GM12892 (cell line): ENCODE results near the gene FBXL19.

Experiments
- DNase-seq: peaks from one replicate; pipeline ENCODE4 v3.0.0; 2011; ENCODE audit not compliant: insufficient read length
- FAIRE-seq: peaks from 2 replicates; lab custom pipeline; 2011; peaks lifted over from hg19 to GRCh38; lab: Jason Lieb, UNC
- POLR2A ChIP-seq: IDR thresholded peaks from 2 replicates; pipeline ENCODE4 v1.6.1; 2011; ENCODE audit warnings: low read depth, low read length, control low read depth
- POLR2AphosphoS5 ChIP-seq: IDR thresholded peaks from 2 replicates; pipeline ENCODE4 v1.6.1; 2011; ENCODE audit warnings: low read depth, low read length, control low read depth
- TAF1 ChIP-seq: IDR thresholded peaks from 2 replicates; pipeline ENCODE4 v1.6.1; 2011; ENCODE audit warnings: low read depth, mild to moderate bottlenecking, control low read depth, low read length, borderline replicate concordance

The FBXL19 gene

DNA sequence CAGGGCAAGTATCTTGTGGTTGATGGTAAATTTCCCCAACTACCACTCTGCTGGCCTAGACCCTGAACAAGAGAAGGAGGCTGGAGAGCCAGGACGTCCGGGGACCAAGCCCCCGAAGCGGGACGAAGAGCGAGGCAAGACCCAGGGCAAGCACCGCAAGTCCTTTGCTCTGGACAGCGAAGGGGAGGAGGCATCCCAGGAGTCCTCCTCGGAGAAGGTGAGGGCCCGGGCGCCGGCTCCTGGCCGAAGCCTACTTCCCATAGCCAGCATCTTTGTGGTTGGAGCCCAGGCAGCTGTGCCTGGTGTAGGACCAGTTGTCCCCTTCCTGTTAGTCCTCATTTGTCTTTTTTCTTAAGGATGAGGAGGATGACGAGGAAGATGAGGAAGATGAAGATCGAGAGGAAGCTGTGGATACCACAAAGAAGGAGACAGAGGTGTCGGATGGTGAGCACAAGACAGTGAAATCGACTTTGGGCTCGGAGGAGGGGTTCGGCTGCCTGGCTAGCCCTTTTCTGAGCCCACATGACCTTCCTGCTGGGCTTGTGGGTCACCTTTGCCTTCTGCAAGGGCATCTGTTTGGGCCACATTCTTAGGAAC lies 46.0 kb downstream of the FBXL19 start:
- FAIRE-seq (no peak), DNase-seq (no peak)
- no peak for TF ChIP-seq POLR2A
- no peak for TF ChIP-seq TAF1
- no peak for TF ChIP-seq POLR2AphosphoS5

DNA sequence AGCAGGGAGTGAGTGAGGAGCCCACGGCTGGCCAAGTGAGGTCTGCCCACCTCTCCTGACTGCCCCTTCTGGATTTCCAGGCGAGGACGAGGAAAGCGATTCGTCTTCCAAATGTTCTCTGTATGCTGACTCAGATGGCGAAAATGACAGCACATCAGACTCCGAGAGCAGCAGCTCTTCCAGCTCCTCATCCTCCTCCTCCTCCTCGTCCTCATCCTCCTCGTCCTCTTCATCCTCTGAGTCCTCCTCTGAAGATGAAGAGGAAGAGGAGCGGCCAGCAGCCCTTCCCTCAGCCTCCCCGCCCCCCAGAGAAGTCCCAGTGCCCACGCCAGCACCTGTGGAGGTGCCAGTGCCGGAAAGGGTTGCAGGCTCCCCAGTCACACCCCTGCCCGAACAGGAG lies 47.9 kb downstream of the FBXL19 start:
- no peak for TF ChIP-seq POLR2A
- no peak for TF ChIP-seq POLR2AphosphoS5
- TF ChIP-seq TAF1, result no peak
- no peak for FAIRE-seq

DNA sequence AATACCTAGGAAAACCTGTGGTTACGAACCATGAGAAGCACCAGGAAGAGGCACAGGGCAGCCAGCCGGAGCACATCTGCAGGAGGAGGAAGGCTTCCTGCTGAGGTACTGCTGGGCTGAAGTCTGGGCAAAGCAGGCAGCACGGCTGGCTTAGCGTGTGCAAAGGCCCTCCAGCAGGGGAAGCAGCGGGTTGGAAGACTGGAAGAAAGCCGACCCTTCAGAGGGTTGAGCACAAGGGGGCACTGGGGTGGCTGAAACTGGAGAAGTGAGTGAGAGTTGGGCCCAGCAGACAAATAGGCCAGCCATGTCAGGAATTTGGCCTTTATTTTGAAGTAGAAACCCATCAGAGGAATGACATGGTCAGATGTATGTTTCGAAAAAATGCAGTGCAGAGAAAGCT lies 49.5 kb downstream of the FBXL19 start:
- TF ChIP-seq TAF1 (no peak), POLR2AphosphoS5 (peak; percentile 32; the same call in 1 of the 2 replicates), POLR2A (0 out of 2 replicates have a peak, but pooled peaks have one; percentile 28)
- FAIRE-seq, result no peak
- DNase-seq, result no peak

More for the DNA sequence above, 47.9 kb downstream of the FBXL19 start:
- no peak for DNase-seq

DNA sequence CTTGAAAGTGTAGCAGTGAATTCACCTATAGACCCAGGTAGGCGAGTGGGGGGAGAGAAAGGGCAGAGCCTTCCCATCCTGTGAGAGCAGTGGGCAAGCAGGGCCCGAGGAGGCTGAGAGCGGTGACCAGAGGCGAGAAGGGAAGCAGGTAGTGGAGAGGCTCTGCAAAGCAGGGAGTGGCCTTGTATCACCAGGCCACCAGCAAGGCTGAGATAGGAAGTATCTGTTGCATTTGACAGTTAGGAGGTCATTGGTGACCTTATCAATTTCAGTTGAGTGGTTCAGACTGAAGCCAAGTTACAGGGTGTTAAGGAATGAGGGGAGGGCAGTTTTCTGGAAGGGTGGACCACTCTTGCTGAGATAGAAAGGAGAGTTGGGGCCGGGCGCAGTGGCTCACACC lies 51.0 kb downstream of the FBXL19 start:
- no peak for DNase-seq
- TF ChIP-seq POLR2AphosphoS5 (no peak), TAF1 (no peak), POLR2A (no peak)
- no peak for FAIRE-seq

DNA sequence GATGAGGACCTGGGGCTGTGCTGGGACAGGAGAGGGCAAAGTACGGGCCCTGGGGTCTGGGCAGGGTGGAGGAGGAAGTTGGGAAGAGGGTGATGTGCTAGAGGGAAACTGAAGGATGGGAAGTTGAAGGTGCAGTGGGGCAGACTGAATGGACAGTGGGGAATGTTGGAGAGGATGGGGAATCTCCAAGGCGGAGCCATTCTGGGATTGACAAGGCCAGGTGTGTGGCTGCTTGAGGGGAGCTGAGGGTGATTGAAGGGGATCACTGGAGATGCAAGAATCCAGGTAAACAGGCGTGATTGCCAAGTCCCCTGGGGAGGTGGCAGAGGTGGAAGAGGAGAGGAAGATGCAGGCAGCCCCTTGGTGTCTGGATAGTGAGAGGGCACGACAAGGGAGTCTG lies 53.1 kb downstream of the FBXL19 start:
- no peak for TF ChIP-seq POLR2AphosphoS5
- no peak for TF ChIP-seq POLR2A
- no peak for TF ChIP-seq TAF1
- DNase-seq (no peak), FAIRE-seq (no peak)

DNA sequence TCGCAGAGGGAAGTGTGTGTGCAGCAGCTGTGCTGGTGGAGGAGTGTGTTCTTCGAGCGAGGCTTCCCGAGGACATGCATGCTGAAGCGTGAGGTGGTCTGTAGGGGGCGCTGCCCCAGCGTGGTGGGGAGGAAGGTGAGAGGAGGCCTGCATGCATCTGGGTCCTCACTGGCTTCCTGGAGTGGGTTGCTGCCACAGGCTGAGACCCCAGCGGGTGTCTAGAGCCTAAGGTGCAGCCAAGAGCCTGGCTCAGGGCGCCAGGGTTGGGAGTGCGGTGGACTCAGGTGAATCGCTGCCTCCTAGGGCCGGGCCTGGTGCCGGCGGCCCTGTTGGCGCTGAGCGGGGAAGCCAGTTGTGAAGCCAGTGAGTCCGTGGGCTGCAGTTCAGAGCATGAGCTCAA lies 54.1 kb downstream of the FBXL19 start:
- no peak for FAIRE-seq
- no peak for DNase-seq
- TF ChIP-seq TAF1 (no peak), POLR2A (no peak), POLR2AphosphoS5 (no peak)

DNA sequence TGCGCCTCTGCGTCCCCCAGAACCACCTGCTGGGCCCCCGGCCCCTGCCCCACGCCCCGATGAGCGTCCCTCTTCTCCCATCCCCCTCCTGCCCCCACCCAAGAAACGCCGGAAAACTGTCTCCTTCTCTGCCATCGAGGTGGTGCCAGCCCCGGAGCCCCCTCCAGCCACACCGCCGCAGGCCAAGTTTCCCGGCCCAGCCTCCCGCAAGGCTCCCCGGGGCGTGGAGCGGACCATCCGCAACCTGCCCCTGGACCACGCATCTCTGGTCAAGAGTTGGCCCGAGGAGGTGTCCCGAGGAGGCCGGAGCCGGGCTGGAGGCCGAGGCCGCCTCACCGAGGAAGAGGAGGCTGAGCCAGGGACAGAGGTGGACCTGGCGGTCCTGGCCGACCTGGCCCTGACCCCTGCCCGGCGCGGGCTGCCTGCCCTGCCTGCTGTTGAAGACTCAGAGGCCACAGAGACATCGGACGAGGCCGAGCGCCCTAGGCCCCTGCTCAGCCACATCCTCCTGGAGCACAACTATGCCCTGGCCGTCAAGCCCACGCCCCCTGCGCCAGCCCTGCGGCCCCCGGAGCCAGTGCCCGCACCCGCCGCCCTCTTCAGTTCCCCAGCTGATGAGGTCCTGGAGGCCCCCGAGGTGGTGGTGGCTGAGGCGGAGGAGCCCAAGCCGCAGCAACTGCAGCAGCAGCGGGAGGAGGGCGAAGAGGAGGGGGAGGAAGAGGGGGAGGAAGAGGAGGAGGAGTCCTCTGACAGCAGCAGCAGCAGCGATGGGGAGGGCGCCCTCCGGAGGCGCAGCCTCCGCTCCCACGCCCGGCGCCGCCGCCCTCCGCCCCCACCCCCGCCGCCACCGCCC lies 56.0 kb downstream of the FBXL19 start:
- TF ChIP-seq TAF1, result no peak
- no peak for TF ChIP-seq POLR2AphosphoS5
- no peak for TF ChIP-seq POLR2A
- no peak for DNase-seq
- FAIRE-seq, result no peak

DNA sequence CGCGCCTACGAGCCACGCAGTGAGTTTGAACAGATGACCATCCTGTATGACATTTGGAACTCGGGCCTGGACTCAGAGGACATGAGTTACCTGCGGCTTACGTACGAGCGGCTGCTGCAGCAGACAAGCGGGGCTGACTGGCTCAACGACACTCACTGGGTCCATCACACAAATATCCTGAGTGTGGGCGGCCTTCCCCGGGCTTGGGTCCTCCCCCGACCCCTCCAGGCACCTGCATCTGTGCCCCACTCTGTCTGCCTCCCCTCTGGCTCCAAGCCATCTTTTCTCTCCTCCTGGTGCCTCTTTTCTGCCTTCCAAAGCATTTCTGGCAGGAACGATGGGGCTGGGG lies 56.6 kb downstream of the FBXL19 start:
- no peak for FAIRE-seq
- TF ChIP-seq TAF1 (no peak), POLR2AphosphoS5 (no peak), POLR2A (no peak)
- DNase-seq, result no peak

DNA sequence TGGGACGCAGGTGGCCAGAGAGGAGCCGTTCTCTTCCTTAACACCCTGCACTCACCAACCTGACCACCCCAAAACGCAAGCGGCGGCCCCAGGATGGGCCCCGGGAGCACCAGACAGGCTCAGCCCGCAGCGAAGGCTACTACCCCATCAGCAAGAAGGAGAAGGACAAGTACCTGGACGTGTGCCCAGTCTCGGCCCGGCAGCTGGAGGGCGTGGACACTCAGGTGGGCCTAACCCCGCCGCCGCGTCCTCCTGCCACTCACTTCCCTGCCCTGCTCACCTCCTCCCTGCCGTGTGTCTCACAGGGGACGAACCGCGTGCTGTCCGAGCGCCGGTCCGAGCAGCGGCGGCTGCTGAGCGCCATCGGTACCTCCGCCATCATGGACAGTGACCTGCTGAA lies 57.1 kb downstream of the FBXL19 start:
- FAIRE-seq, result no peak
- TF ChIP-seq TAF1 (no peak), POLR2A (no peak; the same call in 1 of the 2 replicates), POLR2AphosphoS5 (no peak)
- no peak for DNase-seq

DNA sequence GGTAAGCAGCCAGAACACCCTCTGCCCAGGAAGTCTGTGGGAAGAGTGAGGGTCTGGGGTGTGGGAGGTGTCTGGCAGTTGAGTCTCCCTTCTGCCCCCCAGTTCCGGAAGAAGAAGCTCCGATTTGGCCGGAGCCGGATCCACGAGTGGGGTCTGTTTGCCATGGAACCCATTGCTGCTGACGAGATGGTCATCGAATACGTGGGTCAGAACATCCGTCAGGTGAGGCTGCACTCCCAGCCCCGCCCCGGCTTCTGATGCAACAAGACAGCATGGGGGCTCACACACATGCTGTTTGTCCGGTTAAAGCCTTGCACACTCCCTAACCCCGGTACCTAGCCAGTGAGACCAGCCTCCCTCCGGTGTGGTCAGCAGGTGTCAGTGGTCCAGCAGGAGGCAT lies 57.6 kb downstream of the FBXL19 start:
- no peak for TF ChIP-seq POLR2AphosphoS5
- TF ChIP-seq TAF1, result no peak
- TF ChIP-seq POLR2A, result no peak
- DNase-seq, result no peak
- no peak for FAIRE-seq

DNA sequence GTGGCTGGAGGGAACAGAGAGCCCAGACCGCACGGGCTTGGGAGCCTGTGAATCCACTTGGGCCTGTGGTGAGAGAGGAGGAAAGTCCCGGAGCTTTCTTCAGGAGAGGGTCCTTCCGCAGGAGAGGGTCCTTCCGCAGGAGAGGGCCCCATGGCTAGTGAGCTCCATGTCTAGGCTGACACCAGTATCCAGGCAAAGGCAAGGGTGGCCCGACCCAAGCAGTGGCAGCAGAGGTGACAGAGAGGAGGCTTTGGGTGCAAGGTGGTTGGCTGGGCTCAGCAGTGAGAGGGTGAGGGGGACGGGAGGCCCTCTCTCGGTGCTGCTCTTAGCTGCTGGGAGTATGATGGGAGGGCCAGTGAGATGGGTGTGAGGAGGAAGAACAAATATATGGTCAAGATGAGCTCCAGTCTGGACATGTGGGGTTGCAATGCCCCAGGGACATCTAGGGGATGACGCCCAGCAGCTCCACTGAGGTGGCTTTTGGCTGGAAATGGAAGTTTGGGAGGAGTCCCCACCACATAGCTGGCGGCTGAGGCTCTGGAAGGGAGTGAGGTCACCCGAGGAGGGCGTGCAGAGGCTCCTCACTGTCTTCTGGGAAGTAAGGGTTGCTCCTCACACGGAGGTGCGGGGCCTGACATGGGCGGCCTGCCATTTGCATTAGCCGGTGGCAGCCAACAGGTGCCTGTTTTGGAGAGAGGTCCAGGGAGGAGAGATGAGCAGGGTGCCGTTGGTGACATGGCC lies 59.3 kb downstream of the FBXL19 start:
- DNase-seq, result no peak
- no peak for FAIRE-seq
- TF ChIP-seq TAF1 (no peak), POLR2A (no peak), POLR2AphosphoS5 (no peak)

DNA sequence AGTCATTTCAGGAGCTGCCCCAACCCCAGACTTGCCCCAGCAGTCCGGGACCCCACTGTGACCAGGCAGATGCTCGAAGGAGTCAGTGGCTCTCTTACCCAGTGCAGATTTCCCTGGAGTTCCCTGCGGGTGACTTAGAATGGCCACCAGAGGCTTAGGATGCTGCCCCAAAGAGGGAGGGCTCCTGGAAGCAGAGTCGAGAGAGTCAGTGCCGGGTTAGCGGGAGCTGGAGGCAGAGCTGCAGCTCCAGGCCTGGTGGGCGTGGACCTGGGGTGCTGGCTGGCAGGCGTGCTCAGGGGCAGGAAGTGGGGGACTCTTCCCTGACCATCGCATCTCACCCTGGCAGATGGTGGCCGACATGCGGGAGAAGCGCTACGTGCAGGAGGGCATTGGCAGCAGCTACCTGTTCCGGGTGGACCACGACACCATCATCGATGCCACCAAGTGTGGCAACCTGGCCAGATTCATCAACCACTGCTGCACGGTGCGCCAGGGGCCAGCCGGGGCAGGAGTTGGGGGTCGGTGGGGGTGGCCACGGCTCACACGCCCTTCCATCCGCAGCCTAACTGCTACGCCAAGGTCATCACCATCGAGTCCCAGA lies 60.0 kb downstream of the FBXL19 start:
- DNase-seq (no peak), FAIRE-seq (no peak)
- TF ChIP-seq POLR2A (0 out of 2 replicates have a peak, but pooled peaks have one; percentile 16), POLR2AphosphoS5 (no peak; the same call in 1 of the 2 replicates)
